Measurements from ENCODE around the gene PLD4.

DNA sequence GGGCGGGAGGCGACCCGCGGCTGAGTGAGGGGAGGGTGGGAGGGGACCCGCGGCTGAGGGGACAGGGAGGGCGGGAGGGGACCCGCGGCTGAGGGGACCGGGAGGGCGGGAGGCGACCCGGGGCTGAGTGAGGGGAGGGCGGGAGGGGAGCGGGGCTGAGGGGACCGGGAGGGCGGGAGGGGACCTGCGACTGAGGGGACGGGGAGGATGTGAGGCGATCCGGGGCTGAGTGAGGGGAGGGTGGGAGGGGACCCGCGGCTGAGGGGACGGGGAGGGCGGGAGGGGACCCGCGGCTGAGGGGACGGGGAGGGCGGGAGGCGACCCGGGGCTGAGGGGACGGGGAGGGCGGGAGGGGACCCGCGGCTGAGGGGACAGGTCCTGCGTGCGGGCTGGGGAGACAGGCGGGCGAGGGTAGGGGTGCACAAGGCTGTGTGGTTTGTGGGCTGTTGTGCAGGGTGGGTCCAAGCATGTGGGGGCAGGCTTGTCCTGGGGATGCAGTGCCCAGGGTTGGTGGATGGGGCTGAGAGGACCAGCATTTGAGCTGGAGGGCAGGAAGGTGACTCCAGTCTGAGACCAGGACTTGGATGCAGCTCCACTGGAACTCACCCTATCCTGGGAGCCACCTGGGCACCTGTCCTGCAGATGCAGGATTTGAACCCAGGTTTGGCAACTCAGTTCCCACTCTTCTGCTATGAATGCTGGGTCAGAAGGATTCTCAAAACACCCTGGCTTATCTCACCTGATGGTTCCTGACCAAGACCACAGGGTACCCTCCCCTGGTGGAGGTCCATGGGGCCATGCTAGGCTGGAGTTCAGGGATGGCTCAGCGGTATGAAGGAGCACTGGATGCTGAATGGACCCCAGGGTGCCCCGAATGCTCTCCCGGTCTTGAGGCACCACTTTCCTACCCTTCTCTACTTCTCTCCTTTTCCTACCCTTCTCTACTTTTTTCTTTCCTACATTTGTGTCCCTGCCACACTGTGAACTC, 9.4 kb downstream of the PLD4 start:
- TF ChIP-seq, protein P1, sequence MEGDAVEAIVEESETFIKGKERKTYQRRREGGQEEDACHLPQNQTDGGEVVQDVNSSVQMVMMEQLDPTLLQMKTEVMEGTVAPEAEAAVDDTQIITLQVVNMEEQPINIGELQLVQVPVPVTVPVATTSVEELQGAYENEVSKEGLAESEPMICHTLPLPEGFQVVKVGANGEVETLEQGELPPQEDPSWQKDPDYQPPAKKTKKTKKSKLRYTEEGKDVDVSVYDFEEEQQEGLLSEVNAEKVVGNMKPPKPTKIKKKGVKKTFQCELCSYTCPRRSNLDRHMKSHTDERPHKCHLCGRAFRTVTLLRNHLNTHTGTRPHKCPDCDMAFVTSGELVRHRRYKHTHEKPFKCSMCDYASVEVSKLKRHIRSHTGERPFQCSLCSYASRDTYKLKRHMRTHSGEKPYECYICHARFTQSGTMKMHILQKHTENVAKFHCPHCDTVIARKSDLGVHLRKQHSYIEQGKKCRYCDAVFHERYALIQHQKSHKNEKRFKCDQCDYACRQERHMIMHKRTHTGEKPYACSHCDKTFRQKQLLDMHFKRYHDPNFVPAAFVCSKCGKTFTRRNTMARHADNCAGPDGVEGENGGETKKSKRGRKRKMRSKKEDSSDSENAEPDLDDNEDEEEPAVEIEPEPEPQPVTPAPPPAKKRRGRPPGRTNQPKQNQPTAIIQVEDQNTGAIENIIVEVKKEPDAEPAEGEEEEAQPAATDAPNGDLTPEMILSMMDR (conservative IDR thresholded peaks at IDR 0.05): no peak
- TF ChIP-seq EZH2 (IDR thresholded peaks at IDR 0.05; ENCODE audit: low read depth): no peak

Measured in PC-9 (cell line).